Vagina (tissue), 2 donors: ENCODE data around the gene STK11IP. TPM values are rescaled to one million over a fixed set of nuclear protein-coding genes. Genes with fewer than 3 reads are reported as not detected.

Experiments
- DNase-seq, 2 donors: peaks; one replicate each; pipeline ENCODE4 v3.0.0-alpha.2; 2017; ENCODE audit errors: extremely low spot score in 2 of 2
- H3K27ac ChIP-seq: fragments of 200-600 bp; sonication (generic); one replicate; pipeline ENCODE4 v1.5.1; 2019
- H3K27me3 ChIP-seq: fragments of 200-600 bp; sonication (generic); one replicate; pipeline ENCODE4 v1.5.1; 2019
- H3K36me3 ChIP-seq, 2 donors: fragments of 200-600 bp; sonication (generic); one replicate each; pipeline ENCODE4 v1.5.1; 2017 to 2019
- H3K4me1 ChIP-seq: fragments of 200-600 bp; sonication (generic); one replicate; pipeline ENCODE4 v1.5.1; 2019
- H3K4me3 ChIP-seq, 2 donors: fragments of 200-600 bp; sonication (generic); 1 replicate in 1 of 2; 2 replicates in 1 of 2; pipeline ENCODE4 v1.5.1; 2016 to 2019
- H3K9me3 ChIP-seq: fragments of 200-600 bp; sonication (generic); one replicate; pipeline ENCODE4 v1.5.1; 2019
- CTCF ChIP-seq, 3 experiments: fragments of 450-650 bp in 2 of 3; fragments of 200-600 bp in 1 of 3; sonication (generic) in 1 of 3; IDR thresholded peaks; one replicate each; pipeline ENCODE4 v1.5.1; 2017 to 2019; ENCODE audit warnings: antibody characterized with exemption in 3 of 3, mild to moderate bottlenecking in 2 of 3, moderate library complexity in 2 of 3
- POLR2A ChIP-seq, 2 donors: fragments of 450-650 bp; IDR thresholded peaks; one replicate each; pipeline ENCODE4 v1.6.1; 2017; ENCODE audit warnings: antibody characterized with exemption in 2 of 2, mild to moderate bottlenecking in 2 of 2, moderate library complexity in 2 of 2
- POLR2AphosphoS5 ChIP-seq, 2 donors: sonication (generic); formaldehyde crosslinking; IDR thresholded peaks; one replicate each; pipeline ENCODE4 v1.9.0; 2017; ENCODE audit warnings: antibody characterized with exemption in 2 of 2, mild to moderate bottlenecking in 2 of 2, low read depth in 1 of 2; ENCODE audit not compliant: insufficient read depth in 1 of 2
- intact Hi-C: fragments of 100-400 bp; cut with DNase I; formaldehyde crosslinking; loops from one replicate; pipeline ENCODE4 v1.15.1; 2023
- total RNA-seq: library from RNA; depleted of rRNA; stranded (reverse); fragments of >200 nt; gene quantifications from one replicate; pipeline ENCODE4 v1.2.3, GENCODE V29; 2016

Gene STK11IP
- 11.3 TPM for total RNA-seq

- DNase-seq: peak in 1 of 2 donors; percentile 96
- TF ChIP-seq POLR2AphosphoS5 (IDR thresholded peaks at IDR 0.05; ENCODE audit: insufficient read depth in 1 of 2, low read depth in 1 of 2) (peak; percentile 89 to 92), CTCF (IDR thresholded peaks at IDR 0.05) (no peak), POLR2A (IDR thresholded peaks at IDR 0.05) (peak in 1 of 2 donors; percentile 62)
- Histone ChIP-seq H3K4me3 (peak within 1 kb of the TSS; percentile 57 to 58), H3K9me3 (no peaks in the 10 kb centered on the region), H3K27ac (peak within 1 kb of the TSS; percentile 76), H3K36me3 (peaks cover 0 to 18% of the 10 kb centered on the region in 2 donors), H3K27me3 (no peaks in the 10 kb centered on the region), H3K4me1 (peaks cover 15% of the 10 kb centered on the region)
- intact Hi-C loops: no loop called here
These were observed at the start of gene STK11IP for GRCh38 chr2:219597552-219598307. Gene STK11IP (plus strand): TSS chr2:219597857. CDS start chr2:219598120, 263 bp downstream.

DNA sequence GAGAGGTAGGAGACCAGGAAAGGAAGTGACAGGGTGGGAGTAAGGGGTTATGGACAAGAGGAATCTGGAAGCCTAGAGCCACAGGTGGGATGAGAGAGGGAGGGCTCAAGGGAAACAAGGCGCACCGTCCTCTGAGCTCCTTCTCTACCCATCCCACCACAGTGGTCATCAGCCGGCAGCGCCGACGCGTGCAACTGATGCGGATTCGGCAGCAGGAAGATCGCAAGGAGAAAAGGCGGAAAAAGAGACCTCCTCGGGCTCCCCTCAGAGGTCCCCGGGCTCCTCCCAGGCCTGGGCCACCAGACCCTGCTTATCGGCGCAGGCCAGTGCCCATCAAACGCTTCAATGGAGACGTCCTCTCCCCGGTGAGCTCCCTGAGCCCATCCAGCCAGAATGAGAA, 48.7 kb upstream of the STK11IP start:
- Histone ChIP-seq H3K27me3 (no peaks in the 10 kb centered on the region), H3K9me3 (no peaks in the 10 kb centered on the region), H3K27ac (no peak overlapping the region), H3K4me3 (no peak overlapping the region), H3K4me1 (peaks cover 31% of the 10 kb centered on the region), H3K36me3 (no peaks in the 10 kb centered on the region)
- DNase-seq: no peak
- TF ChIP-seq POLR2AphosphoS5 (IDR thresholded peaks at IDR 0.05; ENCODE audit: insufficient read depth in 1 of 2, low read depth in 1 of 2): no peak
- TF ChIP-seq CTCF (IDR thresholded peaks at IDR 0.05): no peak
- no peak for TF ChIP-seq POLR2A (IDR thresholded peaks at IDR 0.05)
- intact Hi-C loops: no loop called here

DNA sequence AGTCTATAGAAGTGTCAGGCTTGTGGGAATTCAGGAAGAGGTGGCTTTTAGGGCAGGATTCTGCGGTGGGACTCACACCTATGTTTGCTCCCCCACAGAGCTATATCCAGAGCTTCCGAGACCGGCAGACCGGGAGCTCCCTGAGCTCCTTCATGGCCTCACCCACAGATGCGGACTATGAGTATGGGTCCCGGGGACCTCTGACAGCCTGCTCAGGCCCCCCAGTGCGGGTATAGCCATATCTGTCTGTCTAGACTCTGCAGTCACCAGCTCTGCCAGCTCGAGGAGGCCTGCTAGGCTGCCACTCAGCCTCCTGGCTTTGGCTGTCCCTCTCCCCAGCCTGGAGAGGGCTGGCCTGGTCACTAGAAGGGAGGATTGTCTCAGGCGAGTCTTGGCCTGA, 48.0 kb upstream of the STK11IP start:
- Histone ChIP-seq H3K27me3 (no peaks in the 10 kb centered on the region), H3K27ac (no peak overlapping the region)
- intact Hi-C loops: no loop called here

DNA sequence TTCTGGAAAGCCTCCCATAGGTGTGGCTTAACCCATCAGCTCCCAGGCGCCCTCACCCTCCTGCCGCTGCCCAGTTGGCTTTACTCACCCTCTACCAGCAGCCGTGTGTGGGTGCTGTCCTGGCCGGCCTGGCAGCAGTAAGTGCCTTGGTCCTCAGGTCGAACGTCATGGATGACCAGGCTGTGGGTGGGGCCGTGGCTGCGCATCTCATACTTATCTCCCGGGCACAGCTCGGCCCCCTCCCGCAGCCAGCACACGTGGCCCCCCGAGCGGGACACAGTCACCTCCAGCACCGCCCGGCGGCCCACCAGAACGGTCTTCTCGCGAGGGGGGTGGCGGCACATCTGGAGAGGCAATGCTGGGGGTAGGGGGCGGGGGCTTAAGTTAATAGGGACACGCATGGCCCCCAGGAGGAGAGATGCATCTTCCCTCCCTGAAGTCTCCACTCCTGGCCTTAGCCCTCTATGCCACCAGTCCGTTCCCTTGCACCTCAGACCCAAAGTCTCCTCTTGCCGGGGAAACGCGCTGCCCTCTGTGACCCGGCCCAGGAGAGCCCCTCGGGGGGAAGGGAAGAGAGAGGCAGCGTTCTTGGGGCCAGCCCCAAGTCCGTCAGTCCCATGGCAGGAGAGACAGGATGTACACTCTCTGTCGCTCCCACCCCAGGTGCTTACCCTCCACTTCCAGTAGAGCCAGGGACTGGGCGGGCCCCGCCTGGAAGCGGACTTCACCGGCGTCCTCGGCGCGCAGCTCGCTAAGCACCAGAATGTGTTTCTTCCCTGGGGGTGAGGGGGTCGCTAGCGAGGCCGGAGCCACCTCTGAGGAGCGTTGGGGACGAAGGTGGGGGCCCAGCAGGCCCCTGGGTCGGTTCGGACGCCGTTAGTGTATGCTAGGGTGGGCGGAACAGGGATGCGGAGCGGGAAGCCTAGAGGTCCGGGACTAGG, 45.9 kb upstream of the STK11IP start:
- Histone ChIP-seq H3K4me1 (peaks cover 23% of the 10 kb centered on the region), H3K27me3 (no peaks in the 10 kb centered on the region), H3K36me3 (no peaks in the 10 kb centered on the region), H3K4me3 (peak overlapping the region; percentile 53 to 69), H3K9me3 (no peaks in the 10 kb centered on the region), H3K27ac (no peak overlapping the region)
- intact Hi-C loops: no loop called here
- TF ChIP-seq POLR2AphosphoS5 (IDR thresholded peaks at IDR 0.05; ENCODE audit: insufficient read depth in 1 of 2, low read depth in 1 of 2): peak in 1 of 2 donors; percentile 21
- no peak for TF ChIP-seq CTCF (IDR thresholded peaks at IDR 0.05)
- DNase-seq: no peak

More for the DNA sequence above, 48.0 kb upstream of the STK11IP start:
- H3K4me3 ChIP-seq: no peak overlapping the region
- peaks cover 25% of the 10 kb centered on the region for H3K4me1 ChIP-seq
- no peaks in the 10 kb centered on the region for H3K9me3 ChIP-seq
- no peaks in the 10 kb centered on the region for H3K36me3 ChIP-seq
- TF ChIP-seq CTCF (IDR thresholded peaks at IDR 0.05) (no peak), POLR2AphosphoS5 (IDR thresholded peaks at IDR 0.05; ENCODE audit: insufficient read depth in 1 of 2, low read depth in 1 of 2) (no peak), POLR2A (IDR thresholded peaks at IDR 0.05) (no peak)
- DNase-seq: no peak
